ENCODE results near the gene FRMD5.
"Not testable (repeated sequence)": the region's sequence is repeated elsewhere in the genome, so short reads cannot be mapped to it uniquely, and the experiment has no call there.

The FRMD5 gene

GRCh38 chr15:43830691-43831275, 364.3 kb downstream of the FRMD5 start:
- not testable (repeated sequence) for H3K4ac ChIP-seq (ENCODE audit: low read depth in 1 of 2, low read length in 2 of 2); H3K4me2 ChIP-seq (ENCODE audit: low read length, poor library complexity, severe bottlenecking); H3K18ac ChIP-seq (ENCODE audit: low read depth in 1 of 2, low read length in 2 of 2); H3K27me3 ChIP-seq (ENCODE audit: control insufficient read depth in 1 of 2, insufficient read depth in 1 of 2, low read length in 2 of 2); H3K9me3 ChIP-seq (ENCODE audit: control insufficient read depth, low read length); H3K36me3 ChIP-seq (ENCODE audit: control insufficient read depth in 1 of 2, insufficient read depth in 2 of 2, low read depth in 1 of 2, low read length in 2 of 2); H2BK15ac ChIP-seq (ENCODE audit: low read depth, poor library complexity, severe bottlenecking); H3K4me3 ChIP-seq (ENCODE audit: insufficient read depth in 1 of 2, low read depth in 1 of 2, low read length in 2 of 2); H3K27ac ChIP-seq (ENCODE audit: low read length, poor library complexity, severe bottlenecking); H3K79me1 ChIP-seq (replicated peaks; ENCODE audit: low read length, poor library complexity, severe bottlenecking); H2AK5ac ChIP-seq (ENCODE audit: low read length, severe bottlenecking); H2BK5ac ChIP-seq (ENCODE audit: low read depth, low read length, poor library complexity, severe bottlenecking); H4K8ac ChIP-seq (ENCODE audit: low read length); DNase-seq; H2AFZ ChIP-seq (ENCODE audit: low read depth, low read length); H3K9ac ChIP-seq (ENCODE audit: low read length); H2BK120ac ChIP-seq (ENCODE audit: low read depth, low read length); H3K4me1 ChIP-seq (ENCODE audit: control insufficient read depth, insufficient read depth, low read depth, low read length); H2BK12ac ChIP-seq (ENCODE audit: low read length in 2 of 2); H3K14ac ChIP-seq (ENCODE audit: low read length in 2 of 2); H4K91ac ChIP-seq (ENCODE audit: low read length); H3K23ac ChIP-seq (ENCODE audit: low read length in 2 of 2)
- 98% methylated on average over 6 of the region's 9 CpGs for WGBS

GRCh38 chr15:43829951-43830540, 365.0 kb downstream of the FRMD5 start:
- not testable (repeated sequence) for H3K14ac ChIP-seq (ENCODE audit: low read length in 2 of 2); H3K4ac ChIP-seq (ENCODE audit: low read depth in 1 of 2, low read length in 2 of 2); H3K9ac ChIP-seq (ENCODE audit: low read length); H2BK120ac ChIP-seq (ENCODE audit: low read depth, low read length); H2AK5ac ChIP-seq (ENCODE audit: low read length, severe bottlenecking); H2BK15ac ChIP-seq (ENCODE audit: low read depth, poor library complexity, severe bottlenecking); H3K23ac ChIP-seq (ENCODE audit: low read length in 2 of 2); H3K18ac ChIP-seq (ENCODE audit: low read depth in 1 of 2, low read length in 2 of 2); H3K4me1 ChIP-seq (ENCODE audit: control insufficient read depth, insufficient read depth, low read depth, low read length); H2BK12ac ChIP-seq (ENCODE audit: low read length in 2 of 2); H3K36me3 ChIP-seq (ENCODE audit: control insufficient read depth in 1 of 2, insufficient read depth in 2 of 2, low read depth in 1 of 2, low read length in 2 of 2); H3K27ac ChIP-seq (ENCODE audit: low read length, poor library complexity, severe bottlenecking); H3K4me2 ChIP-seq (ENCODE audit: low read length, poor library complexity, severe bottlenecking); H4K8ac ChIP-seq (ENCODE audit: low read length); H2AFZ ChIP-seq (ENCODE audit: low read depth, low read length); H3K9me3 ChIP-seq (ENCODE audit: control insufficient read depth, low read length); H4K91ac ChIP-seq (ENCODE audit: low read length); H2BK5ac ChIP-seq (ENCODE audit: low read depth, low read length, poor library complexity, severe bottlenecking); DNase-seq; H3K27me3 ChIP-seq (ENCODE audit: control insufficient read depth in 1 of 2, insufficient read depth in 1 of 2, low read length in 2 of 2); H3K4me3 ChIP-seq (ENCODE audit: insufficient read depth in 1 of 2, low read depth in 1 of 2, low read length in 2 of 2); H3K79me1 ChIP-seq (replicated peaks; ENCODE audit: low read length, poor library complexity, severe bottlenecking)
- 96% methylated on average over 9 of the region's 9 CpGs for WGBS

- 81% methylated on average over 4 of the region's 6 CpGs for WGBS
- no peaks in the 10 kb centered on the region for H3K9me3 ChIP-seq (ENCODE audit: control insufficient read depth, low read length)
- no peak overlapping the region for H2BK5ac ChIP-seq (ENCODE audit: low read depth, low read length, poor library complexity, severe bottlenecking)
- DNase-seq: peak; percentile 31
- H3K27ac ChIP-seq (ENCODE audit: low read length, poor library complexity, severe bottlenecking): no peak overlapping the region
- H3K9ac ChIP-seq (ENCODE audit: low read length): peak overlapping the region; percentile 80
- no peak overlapping the region for H3K18ac ChIP-seq (ENCODE audit: low read depth in 1 of 2, low read length in 2 of 2)
- no peak overlapping the region for H3K14ac ChIP-seq (ENCODE audit: low read length in 2 of 2)
- peaks cover 11% of the 10 kb centered on the region for H3K4me1 ChIP-seq (ENCODE audit: control insufficient read depth, insufficient read depth, low read depth, low read length)
- peak overlapping the region in 1 of 2 experiments; percentile 90 for H3K4me3 ChIP-seq (ENCODE audit: insufficient read depth in 1 of 2, low read depth in 1 of 2, low read length in 2 of 2)
- H4K8ac ChIP-seq (ENCODE audit: low read length): no peak overlapping the region
- H3K27me3 ChIP-seq (ENCODE audit: control insufficient read depth in 1 of 2, insufficient read depth in 1 of 2, low read length in 2 of 2): no peaks in the 10 kb centered on the region
- no peak overlapping the region for H2BK12ac ChIP-seq (ENCODE audit: low read length in 2 of 2)
- H3K4ac ChIP-seq (ENCODE audit: low read depth in 1 of 2, low read length in 2 of 2): no peak overlapping the region
- H3K23ac ChIP-seq (ENCODE audit: low read length in 2 of 2): no peak overlapping the region
- no peak overlapping the region for H2AK5ac ChIP-seq (ENCODE audit: low read length, severe bottlenecking)
- H2AFZ ChIP-seq (ENCODE audit: low read depth, low read length): no peak overlapping the region
- no peak overlapping the region for H4K91ac ChIP-seq (ENCODE audit: low read length)
- H3K79me1 ChIP-seq (replicated peaks; ENCODE audit: low read length, poor library complexity, severe bottlenecking): peaks cover 8% of the 10 kb centered on the region
- H2BK15ac ChIP-seq (ENCODE audit: low read depth, poor library complexity, severe bottlenecking): no peak overlapping the region
- no peaks in the 10 kb centered on the region for H3K36me3 ChIP-seq (ENCODE audit: control insufficient read depth in 1 of 2, insufficient read depth in 2 of 2, low read depth in 1 of 2, low read length in 2 of 2)
- no peak overlapping the region for H2BK120ac ChIP-seq (ENCODE audit: low read depth, low read length)
- H3K4me2 ChIP-seq (ENCODE audit: low read length, poor library complexity, severe bottlenecking): no peak overlapping the region
Observed at GRCh38 chr15:43828061-43828657, 366.9 kb downstream of the FRMD5 start.

- Histone ChIP-seq H4K91ac (ENCODE audit: low read length) (peak within 1 kb of the TSS; percentile 85), H3K79me1 (replicated peaks; ENCODE audit: low read length, poor library complexity, severe bottlenecking) (peaks cover 8% of the 10 kb centered on the region), H3K4me2 (ENCODE audit: low read length, poor library complexity, severe bottlenecking) (peak within 1 kb of the TSS; percentile 61), H3K4me1 (ENCODE audit: control insufficient read depth, insufficient read depth, low read depth, low read length) (peaks cover 14% of the 10 kb centered on the region), H3K36me3 (ENCODE audit: control insufficient read depth in 1 of 2, insufficient read depth in 2 of 2, low read depth in 1 of 2, low read length in 2 of 2) (no peaks in the 10 kb centered on the region), H3K27me3 (ENCODE audit: control insufficient read depth in 1 of 2, insufficient read depth in 1 of 2, low read length in 2 of 2) (no peaks in the 10 kb centered on the region), H3K18ac (ENCODE audit: low read depth in 1 of 2, low read length in 2 of 2) (peak within 1 kb of the TSS in 1 of 2 experiments; percentile 54), H3K27ac (ENCODE audit: low read length, poor library complexity, severe bottlenecking) (no peak within 1 kb of the TSS), H2AFZ (ENCODE audit: low read depth, low read length) (peak within 1 kb of the TSS; percentile 30), H3K9ac (ENCODE audit: low read length) (peak within 1 kb of the TSS; percentile 80), H2BK12ac (ENCODE audit: low read length in 2 of 2) (no peak within 1 kb of the TSS), H3K4me3 (ENCODE audit: insufficient read depth in 1 of 2, low read depth in 1 of 2, low read length in 2 of 2) (peak within 1 kb of the TSS; percentile 59 to 90), H2BK15ac (ENCODE audit: low read depth, poor library complexity, severe bottlenecking) (no peak within 1 kb of the TSS), H3K23ac (ENCODE audit: low read length in 2 of 2) (no peak within 1 kb of the TSS), H3K4ac (ENCODE audit: low read depth in 1 of 2, low read length in 2 of 2) (peak within 1 kb of the TSS in 1 of 2 experiments; percentile 71), H2BK120ac (ENCODE audit: low read depth, low read length) (no peak within 1 kb of the TSS), H3K9me3 (ENCODE audit: control insufficient read depth, low read length) (no peaks in the 10 kb centered on the region), H3K14ac (ENCODE audit: low read length in 2 of 2) (no peak within 1 kb of the TSS), H2BK5ac (ENCODE audit: low read depth, low read length, poor library complexity, severe bottlenecking) (no peak within 1 kb of the TSS), H4K8ac (ENCODE audit: low read length) (peak within 1 kb of the TSS; percentile 61), H2AK5ac (ENCODE audit: low read length, severe bottlenecking) (no peak within 1 kb of the TSS)
- peak; percentile 82 for DNase-seq
- 10% methylated on average over 46 of the region's 48 CpGs for WGBS
Observed at GRCh38 chr15:43826508-43827341, 368.3 kb downstream of the FRMD5 start, which contains the start of gene WDR76. Gene WDR76 (plus strand): TSS chr15:43827002. CDS start chr15:43827033, 31 bp downstream.

Measured in mesenchymal stem cell (in vitro differentiated cells and primary cell).